BLaER1 (cell line): ENCODE measurements around the gene ANKFY1.
A peak's percentile ranks its signal among the peaks of the same experiment; 100 is the strongest.

Experiments used
- H3K27ac ChIP-seq: shearing (Covaris generic); formaldehyde crosslinking; 2 replicates; pipeline ENCODE4 v1.8.1; 2022
- H3K27me3 ChIP-seq: shearing (Covaris generic); formaldehyde crosslinking; 2 replicates; pipeline ENCODE4 v1.8.1; 2022
- H3K36me3 ChIP-seq: shearing (Covaris generic); formaldehyde crosslinking; 2 replicates; pipeline ENCODE4 v1.8.1; 2022
- H3K4me1 ChIP-seq: shearing (Covaris generic); formaldehyde crosslinking; 2 replicates; pipeline ENCODE4 v1.8.1; 2022
- H3K4me2 ChIP-seq: shearing (Covaris generic); formaldehyde crosslinking; 2 replicates; pipeline ENCODE4 v1.8.1; 2022
- H3K4me3 ChIP-seq: shearing (Covaris generic); formaldehyde crosslinking; 2 replicates; pipeline ENCODE4 v1.8.1; 2022
- H3K9ac ChIP-seq: shearing (Covaris generic); formaldehyde crosslinking; 2 replicates; pipeline ENCODE4 v1.8.1; 2022
- H3K9me3 ChIP-seq: shearing (Covaris generic); formaldehyde crosslinking; 2 replicates; pipeline ENCODE4 v1.8.1; 2022
- H4K20me1 ChIP-seq: shearing (Covaris generic); formaldehyde crosslinking; 2 replicates; pipeline ENCODE4 v1.8.1; 2022
- Cebpa-rat ChIP-seq: shearing (Covaris generic); IDR thresholded peaks from 2 replicates; pipeline ENCODE4 v1.8.1; 2022

ANKFY1 gene

GRCh38 chr17:4187076-4187475 lies 76.7 kb downstream of the ANKFY1 start:
- Histone ChIP-seq H3K27ac (peak overlapping the region; percentile 96), H3K4me3 (no peak overlapping the region), H3K9me3 (no peaks in the 10 kb centered on the region), H3K9ac (peak overlapping the region; percentile 79), H3K36me3 (peaks cover 81% of the 10 kb centered on the region), H3K4me1 (peaks cover 50% of the 10 kb centered on the region), H3K27me3 (no peaks in the 10 kb centered on the region), H3K4me2 (peak overlapping the region; percentile 80), H4K20me1 (no peaks in the 10 kb centered on the region)
- TF ChIP-seq Cebpa-rat: no peak

GRCh38 chr17:4186357-4186881 lies 77.4 kb downstream of the ANKFY1 start:
- no peak for TF ChIP-seq Cebpa-rat
- no peak overlapping the region for H3K4me3 ChIP-seq
- peak overlapping the region; percentile 80 for H3K4me2 ChIP-seq
- H3K27me3 ChIP-seq: no peaks in the 10 kb centered on the region
- H3K9ac ChIP-seq: no peak overlapping the region
- no peaks in the 10 kb centered on the region for H4K20me1 ChIP-seq
- H3K4me1 ChIP-seq: peaks cover 50% of the 10 kb centered on the region
- no peaks in the 10 kb centered on the region for H3K9me3 ChIP-seq
- peak overlapping the region; percentile 96 for H3K27ac ChIP-seq
- H3K36me3 ChIP-seq: peaks cover 88% of the 10 kb centered on the region

- H3K4me1 ChIP-seq: peaks cover 47% of the 10 kb centered on the region
- no peak overlapping the region for H3K4me3 ChIP-seq
- no peaks in the 10 kb centered on the region for H3K9me3 ChIP-seq
- no peak for TF ChIP-seq Cebpa-rat
- H4K20me1 ChIP-seq: no peaks in the 10 kb centered on the region
- H3K4me2 ChIP-seq: no peak overlapping the region
- peaks cover 89% of the 10 kb centered on the region for H3K36me3 ChIP-seq
- no peak overlapping the region for H3K27ac ChIP-seq
- H3K27me3 ChIP-seq: no peaks in the 10 kb centered on the region
- H3K9ac ChIP-seq: no peak overlapping the region
Measured at GRCh38 chr17:4185656-4186055, 78.1 kb downstream of the ANKFY1 start.

GRCh38 chr17:4184811-4185210 lies 79.0 kb downstream of the ANKFY1 start:
- Histone ChIP-seq H3K4me2 (no peak overlapping the region), H4K20me1 (no peaks in the 10 kb centered on the region), H3K27me3 (no peaks in the 10 kb centered on the region), H3K36me3 (peaks cover 92% of the 10 kb centered on the region), H3K27ac (no peak overlapping the region), H3K9ac (no peak overlapping the region), H3K9me3 (no peaks in the 10 kb centered on the region), H3K4me1 (peaks cover 38% of the 10 kb centered on the region), H3K4me3 (no peak overlapping the region)
- TF ChIP-seq Cebpa-rat: no peak

- no peak overlapping the region for H3K9ac ChIP-seq
- H3K4me1 ChIP-seq: peaks cover 16% of the 10 kb centered on the region
- no peaks in the 10 kb centered on the region for H3K9me3 ChIP-seq
- H4K20me1 ChIP-seq: no peaks in the 10 kb centered on the region
- no peak for TF ChIP-seq Cebpa-rat
- no peak overlapping the region for H3K27ac ChIP-seq
- H3K27me3 ChIP-seq: no peaks in the 10 kb centered on the region
- no peak overlapping the region for H3K4me2 ChIP-seq
- H3K4me3 ChIP-seq: no peak overlapping the region
- peaks cover 100% of the 10 kb centered on the region for H3K36me3 ChIP-seq
Measured at GRCh38 chr17:4182043-4182442, 81.7 kb downstream of the ANKFY1 start.

- no peaks in the 10 kb centered on the region for H4K20me1 ChIP-seq
- no peak for TF ChIP-seq Cebpa-rat
- H3K4me1 ChIP-seq: peaks cover 18% of the 10 kb centered on the region
- no peak overlapping the region for H3K4me2 ChIP-seq
- H3K4me3 ChIP-seq: no peak overlapping the region
- H3K27me3 ChIP-seq: no peaks in the 10 kb centered on the region
- no peaks in the 10 kb centered on the region for H3K9me3 ChIP-seq
- no peak overlapping the region for H3K9ac ChIP-seq
- peaks cover 100% of the 10 kb centered on the region for H3K36me3 ChIP-seq
- no peak overlapping the region for H3K27ac ChIP-seq
Measured at GRCh38 chr17:4180791-4181190, 83.0 kb downstream of the ANKFY1 start.

- H3K4me2 ChIP-seq: no peak overlapping the region
- no peaks in the 10 kb centered on the region for H4K20me1 ChIP-seq
- H3K9me3 ChIP-seq: no peaks in the 10 kb centered on the region
- no peaks in the 10 kb centered on the region for H3K27me3 ChIP-seq
- H3K27ac ChIP-seq: no peak overlapping the region
- H3K4me1 ChIP-seq: peaks cover 28% of the 10 kb centered on the region
- no peak for TF ChIP-seq Cebpa-rat
- H3K9ac ChIP-seq: no peak overlapping the region
- peaks cover 100% of the 10 kb centered on the region for H3K36me3 ChIP-seq
- no peak overlapping the region for H3K4me3 ChIP-seq
Measured at GRCh38 chr17:4179071-4179470, 84.7 kb downstream of the ANKFY1 start.

GRCh38 chr17:4178651-4179050 lies 85.1 kb downstream of the ANKFY1 start:
- Histone ChIP-seq H3K4me2 (no peak overlapping the region), H3K4me1 (peaks cover 28% of the 10 kb centered on the region), H4K20me1 (no peaks in the 10 kb centered on the region), H3K9me3 (no peaks in the 10 kb centered on the region), H3K27me3 (no peaks in the 10 kb centered on the region), H3K4me3 (no peak overlapping the region), H3K36me3 (peaks cover 100% of the 10 kb centered on the region), H3K9ac (no peak overlapping the region), H3K27ac (no peak overlapping the region)
- no peak for TF ChIP-seq Cebpa-rat

GRCh38 chr17:4177806-4178205 lies 86.0 kb downstream of the ANKFY1 start:
- no peak overlapping the region for H3K27ac ChIP-seq
- no peak overlapping the region for H3K4me2 ChIP-seq

GRCh38 chr17:4176808-4177472 lies 86.8 kb downstream of the ANKFY1 start:
- H3K4me2 ChIP-seq: peak overlapping the region; percentile 79
- H3K4me1 ChIP-seq: peaks cover 28% of the 10 kb centered on the region
- no peak for TF ChIP-seq Cebpa-rat
- no peaks in the 10 kb centered on the region for H3K27me3 ChIP-seq
- no peak overlapping the region for H3K4me3 ChIP-seq
- no peaks in the 10 kb centered on the region for H4K20me1 ChIP-seq
- H3K9ac ChIP-seq: peak overlapping the region; percentile 68
- peak overlapping the region; percentile 87 for H3K27ac ChIP-seq
- H3K36me3 ChIP-seq: peaks cover 100% of the 10 kb centered on the region
- H3K9me3 ChIP-seq: no peaks in the 10 kb centered on the region

More at GRCh38 chr17:4177806-4178205, 86.0 kb downstream of the ANKFY1 start:
- no peak for TF ChIP-seq Cebpa-rat
- Histone ChIP-seq H3K9ac (no peak overlapping the region), H3K4me1 (peaks cover 28% of the 10 kb centered on the region), H4K20me1 (no peaks in the 10 kb centered on the region), H3K36me3 (peaks cover 100% of the 10 kb centered on the region), H3K9me3 (no peaks in the 10 kb centered on the region), H3K27me3 (no peaks in the 10 kb centered on the region), H3K4me3 (no peak overlapping the region)
